NCI-H524 (cell line): ENCODE results near the gene BST1.

Experiments
- DNase-seq, 2 experiments: peaks; one replicate each; lab custom pipeline; 2025; lab: John Stamatoyannopoulos, UW

BST1 gene

DNA sequence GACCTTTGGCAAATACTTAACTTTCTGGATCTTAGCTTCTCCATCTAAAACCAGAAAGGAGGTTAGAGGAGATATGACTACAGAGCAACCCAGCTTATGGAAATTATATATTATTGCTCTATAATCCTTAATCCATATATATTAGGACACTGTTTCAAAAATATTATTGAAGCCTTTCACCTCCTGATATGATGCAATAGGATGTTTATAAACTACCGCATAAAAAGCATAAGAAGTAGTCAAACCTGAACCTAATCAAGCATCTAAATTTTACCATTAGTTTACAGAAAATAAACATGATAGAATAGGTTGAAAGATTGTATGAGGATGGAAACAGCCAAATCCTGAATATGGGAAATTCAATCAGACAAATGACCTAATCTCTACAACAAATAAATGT lies 26.8 kb upstream of the BST1 start:
- DNase-seq = no peak

DNA sequence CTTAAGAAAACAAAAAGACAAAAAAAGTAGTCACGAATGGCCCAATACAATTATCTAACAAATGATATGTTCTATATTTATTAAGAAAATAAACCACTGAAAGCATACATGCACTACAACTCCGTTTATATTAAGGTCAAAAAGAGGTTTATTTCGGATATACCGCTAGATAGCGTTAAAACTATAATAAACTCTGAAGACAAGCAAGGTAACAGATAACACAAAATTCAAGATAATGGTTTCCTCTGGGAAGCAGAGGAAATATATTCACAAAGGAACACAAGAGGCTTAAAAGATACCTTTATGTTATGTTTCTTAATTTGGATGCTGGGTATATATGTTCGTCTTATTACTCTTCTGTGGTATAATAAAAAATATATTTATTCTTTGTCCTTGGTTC lies 26.0 kb upstream of the BST1 start:
- DNase-seq = no peak

DNA sequence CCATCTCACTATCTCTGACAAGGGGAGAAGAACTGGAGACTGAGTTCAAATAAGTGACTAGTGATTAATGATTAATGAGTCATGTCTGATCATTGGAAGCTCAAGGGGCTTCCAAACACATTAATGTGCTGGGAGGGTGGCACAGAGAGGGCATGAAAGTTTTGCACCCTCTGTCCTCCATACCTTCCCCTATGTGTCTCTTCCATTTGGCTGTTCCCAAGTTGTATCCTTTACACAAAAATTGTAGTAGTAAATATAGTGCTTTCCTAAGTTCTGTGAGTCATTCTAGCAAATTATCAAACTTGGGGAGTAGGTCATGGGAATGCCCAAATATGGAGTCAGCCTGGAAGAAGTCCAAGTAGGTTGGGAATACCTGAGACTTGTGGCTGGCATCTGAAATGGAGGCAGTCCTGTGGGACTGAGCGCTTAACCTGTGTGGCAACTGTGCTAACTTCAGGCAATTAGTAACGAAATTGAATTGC lies 25.3 kb upstream of the BST1 start:
- no peak for DNase-seq

DNA sequence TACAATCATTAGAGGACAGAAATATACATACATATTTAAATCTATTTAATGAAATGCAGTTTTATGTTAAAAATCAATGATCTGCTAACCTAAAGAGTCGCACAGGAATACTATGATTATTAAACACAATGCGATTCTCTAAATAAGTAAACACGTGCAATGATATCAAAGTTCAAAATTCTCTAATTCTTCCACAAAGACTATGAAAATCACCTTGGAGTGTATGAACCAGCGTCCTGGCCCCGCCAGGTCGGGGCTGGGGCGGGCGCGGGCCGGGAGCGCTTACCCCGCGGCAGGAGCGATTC lies 21.8 kb upstream of the BST1 start:
- no peak for DNase-seq

DNA sequence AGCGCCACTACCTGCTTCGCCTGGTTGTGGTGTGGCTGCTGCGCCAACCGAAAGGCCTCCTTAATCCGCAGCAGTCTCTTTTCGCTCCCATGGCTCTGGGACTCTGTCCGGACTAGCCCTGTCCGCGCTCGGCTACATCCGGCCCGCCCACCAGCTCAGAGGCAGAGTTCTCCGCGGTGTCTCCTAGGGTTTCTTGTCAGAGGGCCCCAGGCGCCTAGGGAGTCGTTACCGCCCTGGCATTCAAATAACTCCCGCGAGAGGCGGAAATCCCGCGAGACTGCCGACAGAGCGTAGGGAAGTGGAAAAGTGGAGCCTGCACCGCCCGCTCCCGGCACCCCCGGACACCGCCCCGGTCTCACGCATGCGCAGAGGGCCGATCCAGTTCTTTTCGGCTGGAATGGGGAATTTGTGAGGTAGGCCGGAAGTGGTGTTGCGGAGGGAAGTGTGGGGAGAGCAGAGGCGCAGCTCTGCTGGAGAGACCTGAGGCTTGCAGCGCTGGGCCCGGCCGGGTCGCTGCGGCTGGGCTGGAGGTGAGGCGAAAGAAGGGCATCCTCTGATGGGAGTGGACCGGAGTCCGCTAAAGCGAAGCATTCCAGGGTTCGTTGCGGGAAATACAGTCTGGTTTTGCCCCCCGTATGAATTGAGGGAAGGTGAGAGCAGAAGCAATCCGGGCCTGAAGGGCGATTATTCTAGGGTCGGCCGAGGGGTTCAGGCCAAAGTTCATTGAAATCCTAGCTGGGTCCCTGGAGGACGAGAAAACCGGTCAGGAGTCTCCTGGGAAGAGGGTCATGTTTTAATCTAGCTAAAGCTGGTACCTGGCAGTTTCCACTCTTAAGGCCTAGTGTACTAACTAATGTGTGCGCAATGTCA lies 21.3 kb upstream of the BST1 start, which contains the start of gene FAM200B:
Gene FAM200B, plus strand, starts transcription at position 456 of the 870 bp plus-strand sequence. CDS start 5,151 bp downstream, outside the sequence.
- peak; percentile 99 for DNase-seq

DNA sequence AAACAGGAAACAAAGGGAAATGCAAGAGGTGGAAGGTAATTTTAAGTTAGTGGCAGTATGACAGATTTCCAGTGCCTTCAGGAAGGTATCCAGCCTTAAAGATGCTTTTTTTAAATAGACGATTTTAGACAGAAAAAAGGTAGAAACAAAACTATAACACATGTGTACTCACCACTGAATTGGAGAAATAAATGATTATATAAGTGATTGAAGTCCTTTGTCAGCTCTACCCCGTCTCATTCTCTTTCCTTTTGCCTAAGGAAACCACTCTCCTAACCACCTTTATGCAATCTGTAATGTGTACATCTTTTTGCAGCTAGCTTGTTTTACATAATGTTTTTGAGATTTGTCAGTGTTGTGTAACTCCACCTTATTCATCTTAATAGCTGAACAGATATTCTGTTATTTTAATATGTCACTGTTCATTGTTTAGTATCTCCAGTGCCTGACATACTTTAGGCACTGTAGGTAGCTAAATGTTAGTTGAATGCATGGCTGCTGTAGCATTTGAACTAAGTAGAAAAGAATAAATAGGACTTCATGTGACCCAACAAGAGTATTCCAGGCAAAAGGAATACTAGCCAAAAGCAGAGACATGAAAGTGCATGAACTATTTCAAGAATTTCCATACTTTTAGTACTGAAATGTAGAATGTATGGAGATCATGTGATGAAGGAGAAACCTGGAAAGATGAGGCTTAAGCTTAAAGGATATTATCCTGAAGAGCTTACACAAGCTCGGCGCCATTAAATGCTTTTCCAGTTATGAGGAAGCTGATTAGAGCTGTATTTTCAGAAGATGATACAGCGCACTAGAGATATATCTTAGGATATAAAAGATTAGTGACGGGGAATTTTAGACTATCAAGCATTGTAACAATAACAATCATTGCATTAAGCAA lies 20.4 kb upstream of the BST1 start:
- no peak for DNase-seq

DNA sequence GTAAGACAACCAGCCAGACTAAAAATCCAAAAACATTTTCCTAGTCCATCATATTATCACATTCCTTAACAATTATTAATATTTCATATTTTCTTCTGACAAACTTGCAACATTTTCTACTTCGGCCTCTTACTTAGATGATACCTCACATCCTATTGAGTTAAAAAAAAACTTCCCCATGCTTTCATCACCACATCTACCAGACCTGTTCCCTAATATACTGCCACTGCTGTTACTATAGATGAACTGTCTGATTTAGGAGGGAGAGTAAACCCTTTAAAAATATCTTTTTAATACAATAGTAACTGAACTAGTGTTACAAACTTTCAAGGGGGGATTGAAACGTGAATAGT lies 19.7 kb upstream of the BST1 start:
- no peak for DNase-seq

DNA sequence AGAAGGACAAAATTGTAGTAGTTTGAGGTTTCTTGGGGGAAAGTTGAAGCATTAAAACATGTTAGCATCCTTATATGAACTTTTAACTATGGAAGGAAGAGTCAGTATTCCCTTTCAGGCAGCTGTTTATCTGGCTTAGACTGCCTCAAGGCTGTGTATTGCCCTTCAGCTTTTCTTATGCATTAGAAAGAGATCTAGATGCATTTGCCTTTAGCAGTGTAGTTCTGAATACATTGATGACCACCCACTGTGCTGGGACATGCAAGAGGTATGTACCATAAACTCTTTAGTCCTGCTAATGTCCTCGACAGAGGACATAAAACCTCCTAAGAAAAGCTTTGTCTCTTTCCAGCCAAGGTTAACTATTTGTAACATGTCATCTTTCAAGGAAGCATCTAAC lies 18.4 kb upstream of the BST1 start:
- DNase-seq = no peak

DNA sequence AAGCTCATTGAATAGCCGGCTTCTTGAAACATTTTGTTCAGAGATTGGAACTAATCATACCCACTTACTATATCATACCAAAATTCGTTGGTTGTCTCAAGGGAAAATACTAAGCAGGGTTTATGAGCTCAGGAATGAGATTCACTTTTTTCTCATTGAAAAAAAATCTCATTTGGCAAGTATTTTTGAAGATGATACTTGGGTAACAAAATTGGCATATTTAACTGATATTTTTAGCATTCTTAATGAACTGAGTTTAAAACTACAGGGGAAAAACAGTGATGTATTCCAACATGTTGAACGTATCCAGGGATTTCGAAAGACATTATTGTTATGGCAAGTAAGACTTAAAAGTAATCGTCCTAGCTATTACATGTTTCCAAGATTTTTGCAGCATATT lies 14.8 kb upstream of the BST1 start:
- no peak for DNase-seq

DNA sequence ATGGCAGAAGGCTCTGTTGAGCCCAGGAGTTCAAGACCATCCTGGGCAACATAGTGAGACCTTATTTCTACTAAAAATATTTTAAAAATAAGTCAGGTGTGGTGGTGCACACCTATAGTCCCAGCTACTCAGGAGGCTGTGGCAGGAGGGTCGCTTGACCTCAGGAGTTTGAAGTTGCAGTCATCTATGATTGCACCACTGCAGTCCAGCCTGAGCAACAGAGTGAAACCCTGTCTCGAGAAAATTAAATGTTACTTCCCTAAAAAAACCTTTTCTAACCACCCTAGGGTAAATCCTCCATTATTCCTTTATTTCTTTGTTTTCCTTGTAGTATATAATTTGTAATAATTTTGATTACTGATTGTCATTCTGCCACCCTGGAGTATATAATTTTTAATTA lies 13.3 kb upstream of the BST1 start:
- DNase-seq = no peak

DNA sequence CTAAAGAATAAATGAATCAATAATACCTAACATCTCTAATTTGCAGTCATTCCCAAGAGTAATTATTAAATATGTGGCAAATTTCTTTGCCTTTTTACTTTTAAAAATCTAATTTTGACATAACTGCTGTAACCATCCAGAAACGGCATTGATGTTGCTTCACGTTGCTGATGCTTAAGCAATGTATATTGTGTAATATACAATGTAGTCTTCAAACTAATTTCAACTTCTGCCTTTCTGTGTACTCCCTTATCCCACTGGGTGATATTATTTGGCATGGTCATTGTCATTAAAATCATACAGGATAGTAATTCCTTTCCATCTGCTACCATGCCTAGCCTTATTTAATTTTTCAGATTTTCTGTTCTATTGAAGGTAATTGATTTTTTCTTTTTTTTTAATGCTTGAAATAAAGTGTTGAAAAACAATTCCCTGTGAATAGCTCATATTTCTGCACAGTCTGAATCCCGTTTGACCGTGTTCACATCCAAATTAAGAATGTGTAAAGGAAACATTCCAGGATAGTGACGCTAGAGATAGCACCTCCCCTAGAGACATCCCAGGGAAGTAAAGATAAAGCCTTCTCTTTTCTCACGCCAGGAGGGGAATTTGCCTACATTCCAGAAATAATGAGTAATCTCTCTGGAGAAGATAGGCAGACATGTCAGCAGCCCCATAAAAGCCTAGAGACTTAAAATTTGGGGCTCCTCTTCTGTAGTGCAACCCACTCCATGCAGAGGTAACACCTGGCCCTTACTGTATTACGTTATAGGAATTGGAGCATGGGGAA lies 12.7 kb upstream of the BST1 start:
- DNase-seq = no peak

DNA sequence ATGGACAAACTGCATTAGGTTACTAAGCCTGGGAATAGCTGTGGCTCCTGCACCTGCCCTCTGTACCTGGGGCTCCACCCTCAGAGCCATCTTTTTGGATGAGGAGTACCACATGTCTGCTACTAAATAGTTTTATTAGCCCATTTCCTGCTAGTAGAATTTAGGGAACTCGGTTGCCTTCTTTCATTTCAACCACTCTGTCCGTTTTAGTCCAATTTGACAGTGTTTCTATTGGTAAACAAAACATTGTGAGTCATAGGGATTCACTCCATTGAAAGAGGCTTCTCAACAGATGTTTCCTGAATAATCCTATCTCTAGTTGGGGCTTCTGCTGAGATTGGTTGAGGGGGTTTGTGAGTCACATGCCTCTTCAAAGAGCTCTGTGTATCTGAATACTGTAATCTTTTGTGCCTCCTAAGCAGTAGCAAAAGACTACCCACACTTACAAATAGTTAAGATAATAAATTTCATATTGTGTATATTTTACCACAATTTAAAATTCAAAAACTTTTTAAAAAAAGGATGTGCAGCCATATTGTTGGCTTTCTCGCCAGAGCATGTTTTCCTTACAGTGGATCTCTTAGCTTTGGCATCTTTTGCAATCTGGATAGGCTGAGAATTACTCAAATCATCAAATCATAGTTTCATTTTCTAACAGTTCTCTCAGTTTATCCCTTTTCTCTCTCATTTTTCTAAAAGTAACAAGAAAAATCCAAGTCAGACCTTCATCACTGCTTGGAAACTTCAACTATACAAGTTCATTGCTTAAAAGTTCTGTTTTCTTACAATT lies 11.3 kb upstream of the BST1 start:
- peak; percentile 12 to 71 for DNase-seq

DNA sequence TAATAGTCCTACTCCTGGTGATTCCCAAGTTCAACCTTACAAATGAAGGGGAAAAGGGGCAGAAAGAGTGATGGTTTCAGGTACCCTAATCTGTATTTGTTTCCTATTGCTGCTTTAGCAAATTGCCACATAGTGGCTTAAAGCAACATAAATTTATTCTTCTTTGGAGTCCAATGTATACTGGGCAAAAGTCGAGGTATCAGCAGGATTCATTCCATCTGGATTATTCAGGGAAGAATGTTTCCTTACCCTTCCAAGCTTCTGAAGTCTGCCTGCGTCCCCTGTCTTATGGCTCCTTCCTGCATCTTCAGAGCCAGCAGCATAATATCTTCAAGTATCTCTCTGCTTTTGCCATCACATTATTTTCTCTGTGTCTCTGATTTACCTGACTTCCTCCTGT lies 10.3 kb upstream of the BST1 start:
- no peak for DNase-seq

DNA sequence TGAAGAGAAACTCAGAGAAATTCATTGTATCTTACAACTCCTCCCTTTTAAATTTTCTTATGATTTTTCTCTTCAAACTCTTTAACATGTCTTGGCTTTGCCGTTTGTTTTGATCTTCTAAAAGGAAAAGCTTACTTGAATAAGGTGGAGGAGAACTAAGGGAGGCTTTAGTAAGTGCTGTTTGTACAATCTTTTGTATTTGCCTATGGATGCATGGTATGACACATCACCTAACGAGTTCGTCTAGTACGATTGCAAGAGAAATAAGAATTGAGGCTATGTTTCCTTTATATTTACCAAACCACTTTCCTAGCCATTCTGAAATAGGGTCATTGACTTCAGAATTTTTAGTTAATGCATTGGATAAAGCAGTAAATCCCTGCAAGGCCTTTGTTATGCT lies 8.4 kb upstream of the BST1 start:
- DNase-seq = no peak

DNA sequence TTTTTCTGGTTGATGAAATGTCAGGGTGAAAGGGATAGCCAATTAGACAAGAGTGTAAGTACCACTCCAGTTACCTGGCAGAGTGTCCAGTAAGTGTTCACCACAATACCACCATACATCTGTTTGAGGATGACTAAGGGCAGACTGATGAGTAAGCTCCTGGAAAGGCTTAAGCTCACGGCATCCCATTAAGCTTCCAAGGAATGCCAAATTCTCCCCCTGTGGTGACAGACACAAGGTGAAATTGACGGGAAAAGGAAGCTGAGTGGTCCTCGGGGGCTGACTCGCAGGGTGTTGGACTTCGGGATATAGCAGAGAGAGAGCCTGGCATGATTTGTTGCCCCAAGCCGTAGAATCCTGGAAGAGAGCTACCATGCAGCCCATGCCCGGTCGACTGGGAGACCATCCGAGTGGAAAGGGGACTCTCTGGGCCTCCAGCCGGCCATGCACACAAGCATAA lies 7.6 kb upstream of the BST1 start:
- peak; percentile 5 to 45 for DNase-seq

DNA sequence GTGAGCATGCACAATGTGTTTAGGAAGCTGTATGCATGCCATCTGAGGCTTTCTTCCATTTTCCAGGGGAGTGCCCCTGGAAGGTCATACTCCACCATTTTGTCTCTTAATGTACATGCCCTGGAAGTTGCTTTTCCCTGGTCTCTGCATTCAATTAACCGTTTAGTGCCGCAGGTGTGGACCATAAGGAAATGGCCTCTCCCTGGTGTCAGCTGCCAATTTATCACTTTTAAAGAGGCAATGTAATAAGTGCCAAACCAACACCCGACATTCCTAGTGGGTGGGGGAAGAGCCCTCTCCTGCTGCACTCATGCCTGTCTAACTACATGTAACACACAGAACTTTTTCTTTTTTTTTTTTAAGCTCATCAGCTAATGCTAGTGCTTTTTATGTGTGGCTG lies 7.1 kb upstream of the BST1 start:
- DNase-seq = no peak

DNA sequence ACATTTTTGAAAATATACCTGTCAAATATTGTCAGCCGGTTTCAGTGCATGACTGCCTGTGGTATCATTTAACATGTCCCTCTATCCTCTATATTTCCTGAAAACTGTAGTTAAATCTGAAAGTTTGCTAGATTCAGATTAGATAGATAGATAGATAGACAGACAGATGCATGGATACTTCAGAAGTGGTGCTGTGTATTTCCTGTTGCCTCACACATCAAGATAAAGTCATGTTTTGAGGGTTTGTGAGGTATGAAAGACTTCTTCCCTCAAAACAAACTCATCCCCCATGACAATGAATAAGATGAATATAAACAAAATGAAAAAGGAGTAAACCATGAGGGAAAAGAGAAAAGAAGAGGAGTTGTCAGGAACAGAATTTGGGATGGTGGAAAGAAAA lies 6.0 kb upstream of the BST1 start:
- no peak for DNase-seq

DNA sequence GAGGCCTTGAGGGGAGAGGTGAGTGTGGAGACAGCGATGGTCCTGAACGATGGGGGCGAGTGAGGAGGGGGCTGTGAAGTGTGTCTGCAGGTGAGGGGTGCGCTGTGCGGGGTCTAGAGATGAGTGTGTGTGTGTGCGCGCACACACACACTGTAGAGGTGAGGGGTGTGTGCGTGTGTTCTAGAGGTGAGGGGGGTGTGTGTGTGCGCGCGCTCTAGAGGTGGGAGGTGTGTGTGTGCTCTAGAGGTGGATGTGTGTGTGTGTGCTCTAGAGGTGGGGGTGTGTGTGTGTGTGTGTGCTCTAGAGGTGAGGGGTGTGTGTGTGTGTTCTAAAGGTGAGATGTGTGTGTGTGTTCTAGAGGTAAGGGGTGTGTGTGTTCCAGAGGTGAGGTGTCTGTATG lies 574 bp downstream of the BST1 start:
- DNase-seq = no peak

DNA sequence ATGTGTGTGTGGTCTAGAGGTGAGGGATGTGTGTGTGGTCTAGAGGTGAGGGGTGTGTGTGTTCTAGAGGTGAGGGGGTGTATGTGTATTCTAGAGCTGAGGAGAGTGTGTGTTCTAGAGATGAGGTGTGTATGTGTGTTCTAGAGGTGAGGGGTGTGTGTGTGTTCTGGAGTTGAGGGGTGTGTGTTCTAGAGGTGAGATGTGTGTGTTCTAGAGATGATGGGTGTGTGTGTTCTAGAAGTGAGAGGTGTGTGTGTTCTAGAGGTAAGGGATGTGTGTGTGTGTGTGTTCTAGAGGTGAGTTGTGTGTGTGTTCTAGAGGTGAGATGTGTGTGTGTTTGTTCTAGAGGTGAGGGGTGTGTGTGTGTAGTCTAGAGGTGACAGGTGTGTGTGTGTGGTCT lies 1.3 kb downstream of the BST1 start:
- no peak for DNase-seq

DNA sequence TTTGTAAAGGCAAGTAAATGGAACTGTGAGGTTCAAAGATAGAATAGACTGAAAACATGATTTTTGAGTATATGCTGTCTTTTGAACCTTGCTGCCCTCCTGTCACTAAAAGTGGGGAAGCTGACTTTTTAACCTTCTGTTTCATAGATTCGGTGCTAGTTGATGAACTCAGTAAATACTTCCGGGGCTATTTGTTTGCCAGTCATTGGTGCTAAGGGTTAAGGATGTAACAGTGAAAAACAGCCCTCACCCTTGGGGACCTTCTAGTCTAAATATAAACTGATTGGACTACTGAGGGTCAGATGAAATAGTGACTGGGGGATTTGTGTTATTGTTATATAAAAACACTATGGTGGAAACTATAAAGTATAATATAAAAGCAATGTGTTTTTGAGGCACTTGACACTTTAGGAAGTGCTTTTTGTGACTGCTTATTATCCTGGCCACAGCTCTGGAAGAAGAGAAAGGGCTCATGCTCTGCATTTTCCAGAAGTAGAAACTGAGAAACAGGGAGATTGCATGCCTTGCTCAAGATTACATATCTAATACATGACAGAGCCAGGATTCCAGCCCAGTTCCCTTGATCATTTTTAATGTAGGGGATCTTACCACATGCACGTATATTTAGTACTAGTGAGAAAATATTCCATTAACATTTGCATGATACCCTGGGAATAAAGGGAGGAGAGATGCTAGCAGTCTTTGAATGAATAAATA lies 3.9 kb downstream of the BST1 start:
- no peak for DNase-seq

DNA sequence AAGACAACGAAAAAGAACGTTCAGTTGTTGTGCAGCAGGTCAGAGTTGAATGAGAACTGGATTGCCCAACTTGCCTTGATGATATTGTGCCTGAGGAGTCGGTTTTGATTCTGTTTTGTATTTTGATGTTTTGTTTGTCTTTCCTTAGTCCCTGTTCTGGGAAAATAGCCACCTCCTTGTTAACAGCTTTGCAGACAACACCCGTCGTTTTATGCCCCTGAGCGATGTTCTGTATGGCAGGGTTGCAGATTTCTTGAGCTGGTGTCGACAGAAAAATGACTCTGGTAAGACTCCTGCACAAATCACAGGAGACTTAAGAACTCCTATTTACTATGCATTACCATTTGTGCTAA lies 4.5 kb downstream of the BST1 start:
- no peak for DNase-seq
